ENCODE data around the gene MAGT1. TPM values are rescaled to one million over a fixed set of nuclear protein-coding genes. Genes with fewer than 3 reads are reported as not detected.
A peak's percentile ranks its signal among the peaks of the same experiment; 100 is the strongest.
"Not testable (repeated sequence)": the region's sequence is repeated elsewhere in the genome, so short reads cannot be mapped to it uniquely, and the experiment has no call there.

The MAGT1 gene
- total RNA-seq, 1 experiment from 2014 or later: 103 TPM

GRCh38 chrX:77899081-77899828 is 4.0 kb upstream of the MAGT1 start, which contains the start of gene COX7B:
Gene COX7B, plus strand, starts transcription at chrX:77899468. Its CDS starts 86 bp downstream, at chrX:77899554.
- peak within 1 kb of the TSS; percentile 69 for H3K4me3 ChIP-seq
- DNase-seq: peak; percentile 63
- H3K36me3 ChIP-seq: peaks cover 13% of the 10 kb centered on the region
- no peaks in the 10 kb centered on the region for H3K9me3 ChIP-seq
- H3K27me3 ChIP-seq: no peaks in the 10 kb centered on the region

- H3K27me3 ChIP-seq: no peaks in the 10 kb centered on the region
- no peaks in the 10 kb centered on the region; the same call in 1 of the 2 replicates for H3K36me3 ChIP-seq
- H3K4me3 ChIP-seq: peak overlapping the region; percentile 92
- no peaks in the 10 kb centered on the region for H3K9me3 ChIP-seq
- no peak for DNase-seq
These were observed 1.5 kb downstream of the MAGT1 start for GRCh38 chrX:77893713-77894112.

GRCh38 chrX:77892887-77893286 is 2.3 kb downstream of the MAGT1 start:
- no peaks in the 10 kb centered on the region for H3K27me3 ChIP-seq
- no peak overlapping the region for H3K4me3 ChIP-seq
- H3K9me3 ChIP-seq: no peaks in the 10 kb centered on the region
- no peak for DNase-seq
- no peaks in the 10 kb centered on the region; the same call in 1 of the 2 replicates for H3K36me3 ChIP-seq

GRCh38 chrX:77881418-77881817 is 13.8 kb downstream of the MAGT1 start:
- H3K36me3 ChIP-seq, H3K4me3 ChIP-seq, H3K9me3 ChIP-seq, DNase-seq, H3K27me3 ChIP-seq: not testable (repeated sequence)

- no peak for DNase-seq
- peaks cover 4% of the 10 kb centered on the region; the same call in 1 of the 2 replicates for H3K36me3 ChIP-seq
- H3K27me3 ChIP-seq: no peaks in the 10 kb centered on the region
- H3K9me3 ChIP-seq: no peaks in the 10 kb centered on the region
- no peak overlapping the region for H3K4me3 ChIP-seq
These were observed 19.9 kb downstream of the MAGT1 start for GRCh38 chrX:77875372-77875771.

- not testable (repeated sequence) for H3K27me3 ChIP-seq, DNase-seq, H3K9me3 ChIP-seq
These were observed 63.7 kb downstream of the MAGT1 start for GRCh38 chrX:77831544-77831943.

GRCh38 chrX:77821989-77822388 is 73.2 kb downstream of the MAGT1 start:
- H3K27me3 ChIP-seq, DNase-seq, H3K4me3 ChIP-seq: not testable (repeated sequence)

More at GRCh38 chrX:77831544-77831943, 63.7 kb downstream of the MAGT1 start:
- H3K36me3 ChIP-seq, H3K4me3 ChIP-seq: not testable (repeated sequence)

GRCh38 chrX:77820091-77820727 is 75.0 kb downstream of the MAGT1 start:
- Histone ChIP-seq H3K4me3 (no peak overlapping the region), H3K27me3 (no peaks in the 10 kb centered on the region), H3K9me3 (no peaks in the 10 kb centered on the region), H3K36me3 (no peaks in the 10 kb centered on the region)
- no peak for DNase-seq

More at GRCh38 chrX:77821989-77822388, 73.2 kb downstream of the MAGT1 start:
- not testable (repeated sequence) for H3K36me3 ChIP-seq, H3K9me3 ChIP-seq

- no peak for DNase-seq
- Histone ChIP-seq H3K4me3 (no peak overlapping the region), H3K36me3 (no peaks in the 10 kb centered on the region), H3K27me3 (no peaks in the 10 kb centered on the region), H3K9me3 (no peaks in the 10 kb centered on the region)
These were observed 81.0 kb downstream of the MAGT1 start for GRCh38 chrX:77814210-77814609.

- no peak overlapping the region for H3K4me3 ChIP-seq
- H3K9me3 ChIP-seq: no peaks in the 10 kb centered on the region
- DNase-seq: no peak
- no peaks in the 10 kb centered on the region for H3K27me3 ChIP-seq
- no peaks in the 10 kb centered on the region for H3K36me3 ChIP-seq
These were observed 93.0 kb downstream of the MAGT1 start for GRCh38 chrX:77802201-77802600.

GRCh38 chrX:77795124-77795523 is 100.1 kb downstream of the MAGT1 start:
- DNase-seq: no peak
- no peaks in the 10 kb centered on the region for H3K27me3 ChIP-seq
- H3K36me3 ChIP-seq: no peaks in the 10 kb centered on the region
- no peaks in the 10 kb centered on the region for H3K9me3 ChIP-seq
- no peak overlapping the region for H3K4me3 ChIP-seq

- Histone ChIP-seq H3K27me3 (no peaks in the 10 kb centered on the region), H3K36me3 (no peaks in the 10 kb centered on the region), H3K4me3 (no peak overlapping the region), H3K9me3 (no peaks in the 10 kb centered on the region)
- DNase-seq: no peak
These were observed 101.3 kb downstream of the MAGT1 start for GRCh38 chrX:77793946-77794345.

- H3K27me3 ChIP-seq: no peaks in the 10 kb centered on the region
- H3K36me3 ChIP-seq: peaks cover 3% of the 10 kb centered on the region; the same call in 1 of the 2 replicates
- peak; percentile 19 for DNase-seq
- H3K9me3 ChIP-seq: no peaks in the 10 kb centered on the region
- peak overlapping the region; percentile 36 for H3K4me3 ChIP-seq
These were observed 107.2 kb downstream of the MAGT1 start for GRCh38 chrX:77788050-77788449.

GRCh38 chrX:77786365-77786680 is 108.9 kb downstream of the MAGT1 start:
- Histone ChIP-seq H3K9me3 (no peaks in the 10 kb centered on the region), H3K4me3 (peak overlapping the region; percentile 64), H3K27me3 (no peaks in the 10 kb centered on the region), H3K36me3 (peaks cover 3% of the 10 kb centered on the region; the same call in 1 of the 2 replicates)
- no peak for DNase-seq

- Histone ChIP-seq H3K9me3 (no peaks in the 10 kb centered on the region), H3K36me3 (peaks cover 3% of the 10 kb centered on the region; the same call in 1 of the 2 replicates), H3K27me3 (no peaks in the 10 kb centered on the region), H3K4me3 (peak within 1 kb of the TSS; percentile 64)
- peak; percentile 78 for DNase-seq
These were observed 109.5 kb downstream of the MAGT1 start, which contains the start of gene ATRX for GRCh38 chrX:77785486-77786364. Gene ATRX, minus strand, starts transcription at chrX:77786216. Its CDS starts 215 bp downstream, at chrX:77786001.

- no peak overlapping the region for H3K4me3 ChIP-seq
- H3K9me3 ChIP-seq: no peaks in the 10 kb centered on the region
- no peak for DNase-seq
- peaks cover 3% of the 10 kb centered on the region; the same call in 1 of the 2 replicates for H3K36me3 ChIP-seq
- H3K27me3 ChIP-seq: no peaks in the 10 kb centered on the region
These were observed 115.5 kb downstream of the MAGT1 start for GRCh38 chrX:77779695-77780094.

GRCh38 chrX:77776659-77777058 is 118.6 kb downstream of the MAGT1 start:
- Histone ChIP-seq H3K4me3 (no peak overlapping the region), H3K27me3 (no peaks in the 10 kb centered on the region), H3K9me3 (no peaks in the 10 kb centered on the region), H3K36me3 (no peaks in the 10 kb centered on the region)
- no peak for DNase-seq

All from MG63 (cell line).